DND-41 (cell line): ENCODE results near the gene LXN.

Experiments used
- EZH2 ChIP-seq: IDR thresholded peaks from 3 replicates; pipeline ENCODE4 v1.6.1; 2012; ENCODE audit warnings: borderline replicate concordance, low read depth, mild to moderate bottlenecking, moderate library complexity, low read length, inconsistent platforms; ENCODE audit not compliant: severe bottlenecking
- TF ChIP-seq, protein P1 (sequence below): IDR thresholded peaks from 2 replicates; pipeline ENCODE4 v1.5.1; 2012; ENCODE audit warnings: borderline replicate concordance, low read length, moderate library complexity, mild to moderate bottlenecking; ENCODE audit not compliant: poor library complexity, severe bottlenecking; ENCODE audit errors: extremely low read depth

DNA sequence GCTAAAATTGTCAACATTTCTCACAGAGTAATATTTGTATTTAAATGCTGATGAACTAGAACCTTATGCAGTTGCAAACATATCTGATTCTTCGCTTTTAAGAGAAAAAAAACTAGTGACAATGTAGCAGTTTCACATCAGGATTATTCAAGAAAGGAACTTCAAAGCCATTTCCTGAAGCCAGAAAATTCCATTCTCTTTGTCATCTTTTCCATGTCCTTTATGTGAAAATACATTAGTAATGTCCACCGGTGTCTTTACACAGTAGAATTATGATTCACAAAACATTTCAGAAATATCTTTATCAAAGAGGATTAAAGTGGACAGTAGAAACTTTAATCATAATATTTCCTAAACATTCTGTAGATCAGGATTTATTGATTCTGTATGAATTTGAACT, 12.7 kb upstream of the LXN start:
- TF ChIP-seq EZH2 = no peak
- TF ChIP-seq, protein P1, sequence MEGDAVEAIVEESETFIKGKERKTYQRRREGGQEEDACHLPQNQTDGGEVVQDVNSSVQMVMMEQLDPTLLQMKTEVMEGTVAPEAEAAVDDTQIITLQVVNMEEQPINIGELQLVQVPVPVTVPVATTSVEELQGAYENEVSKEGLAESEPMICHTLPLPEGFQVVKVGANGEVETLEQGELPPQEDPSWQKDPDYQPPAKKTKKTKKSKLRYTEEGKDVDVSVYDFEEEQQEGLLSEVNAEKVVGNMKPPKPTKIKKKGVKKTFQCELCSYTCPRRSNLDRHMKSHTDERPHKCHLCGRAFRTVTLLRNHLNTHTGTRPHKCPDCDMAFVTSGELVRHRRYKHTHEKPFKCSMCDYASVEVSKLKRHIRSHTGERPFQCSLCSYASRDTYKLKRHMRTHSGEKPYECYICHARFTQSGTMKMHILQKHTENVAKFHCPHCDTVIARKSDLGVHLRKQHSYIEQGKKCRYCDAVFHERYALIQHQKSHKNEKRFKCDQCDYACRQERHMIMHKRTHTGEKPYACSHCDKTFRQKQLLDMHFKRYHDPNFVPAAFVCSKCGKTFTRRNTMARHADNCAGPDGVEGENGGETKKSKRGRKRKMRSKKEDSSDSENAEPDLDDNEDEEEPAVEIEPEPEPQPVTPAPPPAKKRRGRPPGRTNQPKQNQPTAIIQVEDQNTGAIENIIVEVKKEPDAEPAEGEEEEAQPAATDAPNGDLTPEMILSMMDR = no peak
